Endothelial cell (in vitro differentiated cells): ENCODE data around the gene QSOX1. TPM values are rescaled to one million over a fixed set of nuclear protein-coding genes. Genes with fewer than 3 reads are reported as not detected.

ENCODE experiments used
- DNase-seq: peaks from one replicate; pipeline ENCODE4 v3.0.0; 2021; ENCODE audit warnings: low spot score
- H3K27ac Mint-ChIP-seq: one replicate; pipeline ENCODE4 v1.8.0; 2021; ENCODE audit warnings: mixed read lengths, inconsistent platforms; ENCODE audit not compliant: unreplicated experiment
- H3K27me3 Mint-ChIP-seq: one replicate; pipeline ENCODE4 v1.8.0; 2021; ENCODE audit warnings: mild to moderate bottlenecking, moderate library complexity, mixed read lengths, inconsistent platforms; ENCODE audit not compliant: unreplicated experiment
- H3K36me3 Mint-ChIP-seq: one replicate; pipeline ENCODE4 v1.8.0; 2021; ENCODE audit warnings: mild to moderate bottlenecking, low read depth, mixed read lengths, inconsistent platforms; ENCODE audit not compliant: unreplicated experiment
- H3K4me1 Mint-ChIP-seq: one replicate; pipeline ENCODE4 v1.8.0; 2021; ENCODE audit warnings: mild to moderate bottlenecking, mixed read lengths, inconsistent platforms; ENCODE audit not compliant: unreplicated experiment
- H3K4me3 Mint-ChIP-seq: one replicate; pipeline ENCODE4 v1.8.0; 2021; ENCODE audit warnings: mild to moderate bottlenecking, mixed read lengths, inconsistent platforms; ENCODE audit not compliant: unreplicated experiment
- H3K9me3 Mint-ChIP-seq: one replicate; pipeline ENCODE4 v1.8.0; 2021; ENCODE audit warnings: mixed read lengths, inconsistent platforms; ENCODE audit not compliant: unreplicated experiment
- CTCF ChIP-seq: fragments of 200-600 bp; sonication (generic); IDR thresholded peaks from one replicate; pipeline ENCODE4 v1.5.0; 2021; ENCODE audit warnings: antibody characterized with exemption; ENCODE audit not compliant: unreplicated experiment
- total RNA-seq: library from RNA; stranded (reverse); fragmentation: NEBNext Ultra II Directional; extraction: Animal tissue kit (Norgen Biotek cat#: 25700); gene quantifications from one replicate; pipeline ENCODE4 v1.2.1, GENCODE V29; 2021; ENCODE audit not compliant: unreplicated experiment

QSOX1 gene
- total RNA-seq, 1 donor from 2014 or later, result 199 TPM

- Mint-ChIP-seq H3K4me1 (peaks cover 6% of the 10 kb centered on the region), H3K27ac (peak overlapping the region; percentile 70), H3K4me3 (peak overlapping the region; percentile 80), H3K9me3 (no peaks in the 10 kb centered on the region), H3K27me3 (peaks cover 16% of the 10 kb centered on the region), H3K36me3 (peaks cover 4% of the 10 kb centered on the region)
- DNase-seq, result no peak
- no peak for TF ChIP-seq CTCF
Measured at GRCh38 chr1:180227861-180228647, 73.4 kb downstream of the QSOX1 start.

GRCh38 chr1:180228648-180229482 is 74.2 kb downstream of the QSOX1 start:
- peak overlapping the region; percentile 80 for H3K4me3 Mint-ChIP-seq
- peaks cover 6% of the 10 kb centered on the region for H3K4me1 Mint-ChIP-seq
- no peak for DNase-seq
- TF ChIP-seq CTCF, result no peak
- H3K9me3 Mint-ChIP-seq, result no peaks in the 10 kb centered on the region
- peaks cover 4% of the 10 kb centered on the region for H3K36me3 Mint-ChIP-seq
- peak overlapping the region; percentile 70 for H3K27ac Mint-ChIP-seq
- peaks cover 21% of the 10 kb centered on the region for H3K27me3 Mint-ChIP-seq

- no peaks in the 10 kb centered on the region for H3K9me3 Mint-ChIP-seq
- TF ChIP-seq CTCF, result no peak
- peaks cover 11% of the 10 kb centered on the region for H3K4me1 Mint-ChIP-seq
- no peak within 1 kb of the TSS for H3K27ac Mint-ChIP-seq
- H3K27me3 Mint-ChIP-seq, result peaks cover 23% of the 10 kb centered on the region
- DNase-seq, result peak; percentile 51
- peak within 1 kb of the TSS; percentile 56 for H3K4me3 Mint-ChIP-seq
- H3K36me3 Mint-ChIP-seq, result peaks cover 4% of the 10 kb centered on the region
Measured at GRCh38 chr1:180229483-180230415, 75.1 kb downstream of the QSOX1 start, which contains the start of gene LHX4. Gene LHX4, plus strand, starts transcription at chr1:180230264. Its CDS starts 266 bp downstream, at chr1:180230530.

GRCh38 chr1:180230416-180230790 is 75.7 kb downstream of the QSOX1 start:
- no peak for DNase-seq
- Mint-ChIP-seq H3K27me3 (peaks cover 23% of the 10 kb centered on the region), H3K4me3 (peak overlapping the region; percentile 56), H3K9me3 (no peaks in the 10 kb centered on the region), H3K27ac (no peak overlapping the region), H3K36me3 (peaks cover 4% of the 10 kb centered on the region), H3K4me1 (peaks cover 11% of the 10 kb centered on the region)
- no peak for TF ChIP-seq CTCF
